Transverse colon (tissue), 4 donors: ENCODE results near the gene PI4KA. TPM values are rescaled to one million over a fixed set of nuclear protein-coding genes. Genes with fewer than 3 reads are reported as not detected.
"Not testable (repeated sequence)": the region's sequence is repeated elsewhere in the genome, so short reads cannot be mapped to it uniquely, and the experiment has no call there.

Experiments
- DNase-seq: peaks from one replicate; pipeline ENCODE4 v3.0.0-alpha.2; 2019
- H3K27ac ChIP-seq, 4 donors: fragments of 200-600 bp; sonication (generic); 2 replicates each; pipeline ENCODE4 v1.5.1; 2016 to 2018; ENCODE audit warnings: inconsistent platforms in 4 of 4
- H3K27me3 ChIP-seq: fragments of 200-600 bp; sonication (generic); 2 replicates; pipeline ENCODE4 v1.5.1; 2017; ENCODE audit warnings: inconsistent platforms
- H3K36me3 ChIP-seq, 4 donors: fragments of 200-600 bp; sonication (generic); 2 replicates each; pipeline ENCODE4 v1.5.1; 2017 to 2019; ENCODE audit warnings: inconsistent platforms in 4 of 4
- H3K4me1 ChIP-seq, 4 donors: fragments of 200-600 bp; sonication (generic); 2 replicates each; pipeline ENCODE4 v1.5.1; 2017 to 2020; ENCODE audit warnings: inconsistent platforms in 4 of 4
- H3K4me3 ChIP-seq, 4 donors: fragments of 200-600 bp; sonication (generic); 1 replicate in 1 of 4; 2 replicates in 3 of 4; pipeline versions ENCODE4 v1.5.1 to v1.6.1; 2017 to 2019; ENCODE audit warnings: inconsistent platforms in 4 of 4
- H3K9me3 ChIP-seq, 2 donors: fragments of 200-600 bp; sonication (generic); 2 replicates each; pipeline ENCODE4 v1.5.1; 2017 to 2019; ENCODE audit warnings: inconsistent platforms in 2 of 2
- EP300 ChIP-seq: sonication (generic); formaldehyde crosslinking; IDR thresholded peaks from one replicate; pipeline ENCODE4 v1.6.1; 2017; ENCODE audit warnings: antibody characterized with exemption, low read depth
- POLR2A ChIP-seq: fragments of 450-650 bp; IDR thresholded peaks from one replicate; pipeline ENCODE4 v1.6.1; 2016; ENCODE audit warnings: antibody characterized with exemption, mild to moderate bottlenecking, moderate library complexity
- POLR2AphosphoS5 ChIP-seq, 3 donors: sonication (generic); formaldehyde crosslinking; IDR thresholded peaks; one replicate each; pipeline ENCODE4 v1.6.1; 2016; ENCODE audit warnings: antibody characterized with exemption in 3 of 3
- WGBS, 2 donors: methylation state at CpG; one replicate each; pipeline ENCODE4 v1.1.5; 2018; ENCODE audit warnings: low coverage in 1 of 2; 5-methylcytosine and 5-hydroxymethylcytosine counted together
- in situ Hi-C, 4 donors: fragments of 200-750 bp; cut with MboI; loops; one replicate each; pipeline versions ENCODE4 v1.15.0 to v1.15.1; 2017; ENCODE audit warnings: low sequenced_read_pairs in 3 of 4, low pct_ligation_motif_present in 1 of 4, low pct_unique_long_range_greater_than_20kb in 1 of 4
- intact Hi-C: fragments of 100-400 bp; cut with DNase I; formaldehyde crosslinking; loops from one replicate; pipeline ENCODE4 v1.15.1; 2023; ENCODE audit warnings: low total_unique reads
- total RNA-seq, 4 donors: library from RNA; depleted of rRNA; stranded (reverse); fragments of >200 nt; gene quantifications; one replicate each; pipeline ENCODE4 v1.1.0, GENCODE V29; 2016
- TF ChIP-seq, protein P1 (sequence below), 5 experiments: fragments of 200-600 bp in 3 of 5; fragments of 450-650 bp in 2 of 5; sonication (generic) in 3 of 5; IDR thresholded peaks; 1 replicate in 2 of 5; 2 replicates in 3 of 5; pipeline ENCODE4 v1.5.1; 2016 to 2017; ENCODE audit warnings: antibody characterized with exemption in 5 of 5, inconsistent platforms in 3 of 5, mild to moderate bottlenecking in 2 of 5, moderate library complexity in 1 of 5

PI4KA gene
- total RNA-seq, 4 donors from 2014 or later = 90.8 to 126 (median 109) TPM

DNA sequence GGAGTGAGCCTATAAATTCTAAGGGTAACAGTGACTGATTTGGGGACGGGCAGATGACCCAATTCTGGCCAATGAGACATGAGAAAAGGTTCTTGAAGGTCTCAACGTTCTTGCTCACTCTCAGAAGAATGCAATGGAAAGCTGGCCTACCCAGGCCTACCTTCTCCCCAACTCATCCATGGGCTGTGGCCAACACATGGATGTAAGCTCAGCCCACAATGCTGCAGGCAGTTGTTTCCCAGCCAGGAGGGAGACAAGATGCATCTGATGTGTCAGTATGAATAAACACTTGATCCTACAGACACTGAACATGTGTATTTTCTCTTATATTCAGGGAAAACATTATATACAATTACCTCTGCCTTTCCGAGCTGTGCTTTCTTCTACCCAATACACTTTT is 24.4 kb downstream of the PI4KA start:
- H3K9me3 ChIP-seq = no peaks in the 10 kb centered on the region
- peaks cover 0 to 37% (median 10%) of the 10 kb centered on the region in 4 donors for H3K36me3 ChIP-seq
- no peak for DNase-seq
- peaks cover 0 to 5% (median 0%) of the 10 kb centered on the region in 4 donors for H3K4me1 ChIP-seq
- no peak overlapping the region for H3K4me3 ChIP-seq
- intact Hi-C loops (no loop called here), in situ Hi-C loops (no loop called here)
- H3K27me3 ChIP-seq = no peaks in the 10 kb centered on the region
- WGBS, 2 donors = 85 to 86% methylated on average over 3 of the region's 3 CpGs
- H3K27ac ChIP-seq = no peak overlapping the region
- no peak for TF ChIP-seq EP300
- TF ChIP-seq, protein P1, sequence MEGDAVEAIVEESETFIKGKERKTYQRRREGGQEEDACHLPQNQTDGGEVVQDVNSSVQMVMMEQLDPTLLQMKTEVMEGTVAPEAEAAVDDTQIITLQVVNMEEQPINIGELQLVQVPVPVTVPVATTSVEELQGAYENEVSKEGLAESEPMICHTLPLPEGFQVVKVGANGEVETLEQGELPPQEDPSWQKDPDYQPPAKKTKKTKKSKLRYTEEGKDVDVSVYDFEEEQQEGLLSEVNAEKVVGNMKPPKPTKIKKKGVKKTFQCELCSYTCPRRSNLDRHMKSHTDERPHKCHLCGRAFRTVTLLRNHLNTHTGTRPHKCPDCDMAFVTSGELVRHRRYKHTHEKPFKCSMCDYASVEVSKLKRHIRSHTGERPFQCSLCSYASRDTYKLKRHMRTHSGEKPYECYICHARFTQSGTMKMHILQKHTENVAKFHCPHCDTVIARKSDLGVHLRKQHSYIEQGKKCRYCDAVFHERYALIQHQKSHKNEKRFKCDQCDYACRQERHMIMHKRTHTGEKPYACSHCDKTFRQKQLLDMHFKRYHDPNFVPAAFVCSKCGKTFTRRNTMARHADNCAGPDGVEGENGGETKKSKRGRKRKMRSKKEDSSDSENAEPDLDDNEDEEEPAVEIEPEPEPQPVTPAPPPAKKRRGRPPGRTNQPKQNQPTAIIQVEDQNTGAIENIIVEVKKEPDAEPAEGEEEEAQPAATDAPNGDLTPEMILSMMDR (IDR thresholded peaks at IDR 0.05) = no peak
- TF ChIP-seq POLR2A = no peak
- TF ChIP-seq POLR2AphosphoS5 (IDR thresholded peaks at IDR 0.05) = no peak

DNA sequence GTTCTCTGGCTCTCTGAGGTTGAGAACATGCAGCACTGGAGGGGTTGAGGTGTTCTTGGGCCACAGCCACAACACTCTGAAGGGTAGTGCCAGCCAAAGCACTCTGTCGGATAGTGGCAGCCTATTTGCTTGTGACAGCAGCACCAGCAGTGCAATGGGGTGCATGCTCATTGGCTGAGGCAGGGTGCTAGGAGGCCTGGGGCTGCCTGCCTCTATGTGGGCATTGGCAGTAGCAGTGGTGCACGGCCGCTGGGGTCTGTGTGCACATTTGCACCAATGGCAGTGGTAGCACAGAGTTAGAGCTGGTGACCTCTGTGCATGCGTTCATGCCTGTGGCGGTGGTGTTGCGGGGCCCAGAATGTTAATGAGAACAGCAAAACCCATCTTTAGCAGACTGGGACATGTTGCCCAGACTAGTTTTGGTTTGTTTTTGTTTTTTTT is 25.4 kb downstream of the PI4KA start:
- no peak for TF ChIP-seq EP300
- no peak for TF ChIP-seq POLR2AphosphoS5 (IDR thresholded peaks at IDR 0.05)
- TF ChIP-seq, protein P1 (IDR thresholded peaks at IDR 0.05) = no peak
- no peak for TF ChIP-seq POLR2A
- H3K9me3 ChIP-seq = no peaks in the 10 kb centered on the region
- H3K4me1 ChIP-seq = peaks cover 0 to 5% (median 0%) of the 10 kb centered on the region in 4 donors
- H3K36me3 ChIP-seq = peaks cover 0 to 42% (median 10%) of the 10 kb centered on the region in 4 donors
- in situ Hi-C loops = no loop called here
- no peaks in the 10 kb centered on the region for H3K27me3 ChIP-seq
- DNase-seq = no peak
- intact Hi-C loops = no loop called here
- 99% methylated on average over 6 of the region's 6 CpGs; no CpG with 5 or more reads in 1 of the 2 donors for WGBS, 2 donors
- no peak overlapping the region for H3K27ac ChIP-seq
- H3K4me3 ChIP-seq = no peak overlapping the region

DNA sequence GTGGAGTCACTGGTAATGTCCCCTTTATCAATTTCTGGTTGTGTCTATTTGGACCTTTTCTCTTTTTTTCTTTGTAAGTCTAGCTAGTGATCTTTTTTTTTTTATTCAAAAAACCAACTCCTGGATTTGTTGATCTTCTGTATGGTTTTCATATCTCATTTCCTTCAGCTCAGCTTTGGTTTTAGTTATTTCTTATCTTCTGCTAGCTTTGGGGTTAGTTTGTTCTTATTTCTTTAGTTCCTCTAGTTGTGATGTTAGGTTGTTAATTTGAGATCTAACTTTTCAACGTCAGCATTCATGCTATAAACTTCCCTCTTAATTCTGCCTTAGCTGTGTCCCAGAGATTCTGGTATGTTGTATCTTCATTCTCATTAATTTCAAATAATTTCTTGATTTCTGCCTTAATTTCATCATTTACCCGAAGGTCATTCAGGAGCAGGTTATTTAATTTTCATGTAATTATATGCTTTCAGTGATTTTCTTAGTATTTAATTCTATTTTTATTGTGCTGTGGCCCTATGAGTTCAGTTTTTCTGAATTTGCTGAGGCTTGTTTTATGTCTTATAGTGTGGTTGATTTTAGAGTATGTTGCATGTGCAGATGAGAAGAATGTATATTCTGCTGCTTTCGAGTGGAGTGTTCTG is 29.0 kb downstream of the PI4KA start:
- WGBS, 2 donors = 92 to 95% methylated on average over 3 of the region's 3 CpGs
- no peaks in the 10 kb centered on the region for H3K9me3 ChIP-seq
- peaks cover 0 to 47% (median 13%) of the 10 kb centered on the region in 4 donors for H3K36me3 ChIP-seq
- TF ChIP-seq, protein P1 (IDR thresholded peaks at IDR 0.05) = no peak
- TF ChIP-seq POLR2AphosphoS5 (IDR thresholded peaks at IDR 0.05) = no peak
- TF ChIP-seq EP300 = no peak
- TF ChIP-seq POLR2A = no peak
- no peak for DNase-seq
- no peak overlapping the region for H3K27ac ChIP-seq
- no peaks in the 10 kb centered on the region for H3K27me3 ChIP-seq
- H3K4me3 ChIP-seq = no peak overlapping the region
- in situ Hi-C loops = no loop called here
- peaks cover 0 to 5% (median 0%) of the 10 kb centered on the region in 4 donors for H3K4me1 ChIP-seq
- intact Hi-C loops = no loop called here

DNA sequence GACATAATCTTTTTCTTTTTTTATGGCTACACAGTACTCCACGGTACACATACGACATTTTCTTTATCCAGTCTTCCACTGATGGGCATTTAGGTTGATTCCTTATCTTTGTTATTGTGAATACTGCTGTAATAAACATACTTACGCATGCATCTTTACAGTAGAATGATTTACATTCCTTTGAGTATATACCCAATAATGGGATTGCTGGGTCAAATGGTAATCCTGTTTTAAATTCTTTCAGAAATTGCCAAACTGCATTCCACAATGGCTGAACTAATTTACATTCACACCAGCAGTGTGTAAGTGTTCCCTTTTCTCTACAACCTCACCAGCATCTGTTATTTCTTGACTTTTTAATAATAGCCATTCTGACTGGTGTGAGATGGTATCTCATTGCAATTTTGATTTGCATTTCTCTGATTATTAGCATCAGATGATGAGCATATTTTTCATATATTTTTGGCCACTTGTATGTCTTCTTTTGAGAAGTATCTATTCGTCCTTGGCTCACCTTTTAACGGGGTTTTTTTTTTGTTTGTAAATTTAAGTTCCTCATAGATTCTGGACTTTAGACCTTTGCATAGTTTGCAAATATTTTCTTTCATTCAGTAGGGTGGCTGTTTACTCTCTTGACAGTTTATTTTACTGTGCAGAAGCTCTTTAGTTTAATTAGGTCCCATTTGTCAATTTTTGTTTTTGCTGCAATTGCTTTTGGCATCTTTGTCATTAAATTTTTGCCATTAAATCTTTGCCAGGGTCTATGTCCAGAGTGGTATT is 32.0 kb downstream of the PI4KA start:
- H3K4me1 ChIP-seq, H3K4me3 ChIP-seq, H3K27ac ChIP-seq, DNase-seq, H3K27me3 ChIP-seq, intact Hi-C loops, H3K9me3 ChIP-seq, in situ Hi-C loops: not testable (repeated sequence)
- peaks cover 0 to 38% (median 12%) of the 10 kb centered on the region in 4 donors for H3K36me3 ChIP-seq
- WGBS, 2 donors = 79% methylated on average over 5 of the region's 5 CpGs
